HUES48 (cell line): ENCODE measurements around the gene ZNF521.

Experiments
- H3K27ac ChIP-seq: one replicate; pipeline ENCODE4 v1.7.0; 2013; ENCODE audit warnings: low read depth, low read length, inconsistent platforms
- H3K27me3 ChIP-seq: 2 replicates; pipeline ENCODE4 v1.6.1; 2013; ENCODE audit warnings: mild to moderate bottlenecking, low read length; ENCODE audit not compliant: control insufficient read depth, insufficient read depth
- H3K36me3 ChIP-seq: 2 replicates; pipeline ENCODE4 v1.6.1; 2013; ENCODE audit warnings: low read length; ENCODE audit not compliant: control insufficient read depth, insufficient read depth
- H3K4me1 ChIP-seq: 2 replicates; pipeline ENCODE4 v1.6.1; 2013; ENCODE audit warnings: mild to moderate bottlenecking, low read length; ENCODE audit not compliant: control insufficient read depth, insufficient read depth
- H3K4me3 ChIP-seq: 2 replicates; pipeline ENCODE4 v1.5.1; 2013; ENCODE audit warnings: mild to moderate bottlenecking, low read depth, low read length
- H3K9ac ChIP-seq: 2 replicates; pipeline ENCODE4 v1.6.1; 2013; ENCODE audit warnings: mild to moderate bottlenecking, low read depth, low read length, moderate library complexity
- H3K9me3 ChIP-seq: 2 replicates; pipeline ENCODE4 v1.6.1; 2013; ENCODE audit warnings: low read length; ENCODE audit not compliant: control insufficient read depth, insufficient read depth

The ZNF521 gene

DNA sequence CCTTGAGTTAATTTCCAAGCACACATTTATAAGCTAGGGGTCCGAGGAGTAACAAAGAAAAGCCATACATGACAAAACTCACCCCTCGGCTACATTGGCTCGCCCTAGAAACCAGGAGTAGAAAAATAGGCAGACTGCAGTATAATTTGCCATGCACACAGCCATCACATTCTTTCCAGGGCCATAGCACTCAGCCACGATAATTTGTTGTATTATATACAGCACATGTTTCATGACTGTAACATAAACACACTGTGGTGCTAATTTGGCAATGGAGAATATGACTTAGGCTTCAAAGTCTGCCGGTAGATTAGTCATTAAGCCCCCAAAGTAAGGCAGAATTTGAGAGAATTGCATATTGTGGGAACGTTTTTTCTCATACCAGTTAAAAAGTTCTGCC lies 254.9 kb downstream of the ZNF521 start:
- H3K4me1 ChIP-seq = 0 out of 2 replicates have a peak, but pooled peaks cover 2% of the 10 kb centered on the region

DNA sequence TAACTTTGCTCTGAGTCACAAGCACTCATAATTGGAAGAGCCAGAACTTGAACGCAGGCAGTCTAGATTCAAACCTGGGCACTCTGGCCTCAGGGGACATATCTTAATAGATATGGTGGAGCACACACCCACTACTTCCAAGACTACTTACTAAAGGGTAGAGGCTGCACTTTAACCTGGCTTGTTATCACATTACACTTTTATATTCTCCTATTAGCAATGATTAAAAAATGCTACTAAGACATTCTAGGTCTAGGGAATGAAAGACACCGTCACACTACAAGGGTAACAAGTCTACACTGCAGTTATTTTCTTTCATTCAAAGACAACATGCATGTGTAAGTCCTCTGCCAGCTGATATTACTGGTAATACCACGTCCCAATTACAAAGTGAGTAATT lies 258.8 kb downstream of the ZNF521 start:
- Histone ChIP-seq H3K27me3 (no peaks in the 10 kb centered on the region), H3K4me1 (0 out of 2 replicates have a peak, but pooled peaks cover 2% of the 10 kb centered on the region), H3K9me3 (no peaks in the 10 kb centered on the region), H3K9ac (no peak overlapping the region), H3K4me3 (no peak overlapping the region), H3K36me3 (no peaks in the 10 kb centered on the region), H3K27ac (no peak overlapping the region)

More for the DNA sequence above, 254.9 kb downstream of the ZNF521 start:
- Histone ChIP-seq H3K9ac (no peak overlapping the region), H3K27me3 (no peaks in the 10 kb centered on the region), H3K4me3 (no peak overlapping the region), H3K9me3 (no peaks in the 10 kb centered on the region), H3K36me3 (no peaks in the 10 kb centered on the region), H3K27ac (no peak overlapping the region)

DNA sequence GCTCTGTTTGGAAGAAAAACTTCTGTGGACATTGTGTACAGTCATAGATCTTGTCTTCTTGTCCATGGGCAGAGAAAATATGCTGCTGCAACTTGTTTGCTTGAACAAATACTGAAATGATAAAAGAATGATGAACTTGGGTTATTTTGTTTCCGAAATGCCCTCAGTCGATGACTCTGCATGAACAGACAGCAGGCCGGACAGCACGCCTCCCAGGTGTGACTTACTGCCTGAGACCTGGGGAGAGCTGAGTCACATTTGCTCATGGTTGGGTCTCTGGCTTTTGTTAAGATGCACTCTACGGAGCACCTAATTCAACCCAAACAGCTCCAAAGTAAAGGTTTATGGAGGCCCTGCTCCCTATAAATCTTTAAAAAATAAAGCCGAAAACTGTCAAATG lies 262.5 kb downstream of the ZNF521 start:
- Histone ChIP-seq H3K4me1 (no peaks in the 10 kb centered on the region), H3K4me3 (no peak overlapping the region), H3K9me3 (no peaks in the 10 kb centered on the region), H3K36me3 (no peaks in the 10 kb centered on the region), H3K27ac (no peak overlapping the region), H3K9ac (no peak overlapping the region), H3K27me3 (no peaks in the 10 kb centered on the region)

DNA sequence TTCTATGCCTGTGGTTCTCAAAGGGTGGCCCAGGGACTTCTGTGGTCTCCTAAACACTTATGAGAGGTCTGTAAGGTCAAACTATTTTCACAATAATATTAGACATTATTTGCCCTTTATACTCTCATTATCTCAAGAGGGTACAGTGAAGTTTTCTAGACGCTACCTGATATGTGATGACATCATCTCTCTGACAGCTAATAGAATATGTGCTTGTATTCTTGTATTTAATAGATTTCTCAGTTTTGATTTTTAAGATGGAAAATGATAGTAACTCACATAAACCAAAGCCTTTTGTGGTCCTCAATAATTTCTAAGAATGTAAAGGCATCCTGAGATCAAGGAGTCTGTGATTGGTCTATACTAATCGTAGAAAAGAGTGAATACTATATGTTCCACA lies 265.1 kb downstream of the ZNF521 start:
- H3K27ac ChIP-seq = no peak overlapping the region
- no peaks in the 10 kb centered on the region for H3K27me3 ChIP-seq
- no peak overlapping the region for H3K9ac ChIP-seq
- H3K9me3 ChIP-seq = no peaks in the 10 kb centered on the region
- no peak overlapping the region for H3K4me3 ChIP-seq
- no peaks in the 10 kb centered on the region for H3K4me1 ChIP-seq
- no peaks in the 10 kb centered on the region for H3K36me3 ChIP-seq

DNA sequence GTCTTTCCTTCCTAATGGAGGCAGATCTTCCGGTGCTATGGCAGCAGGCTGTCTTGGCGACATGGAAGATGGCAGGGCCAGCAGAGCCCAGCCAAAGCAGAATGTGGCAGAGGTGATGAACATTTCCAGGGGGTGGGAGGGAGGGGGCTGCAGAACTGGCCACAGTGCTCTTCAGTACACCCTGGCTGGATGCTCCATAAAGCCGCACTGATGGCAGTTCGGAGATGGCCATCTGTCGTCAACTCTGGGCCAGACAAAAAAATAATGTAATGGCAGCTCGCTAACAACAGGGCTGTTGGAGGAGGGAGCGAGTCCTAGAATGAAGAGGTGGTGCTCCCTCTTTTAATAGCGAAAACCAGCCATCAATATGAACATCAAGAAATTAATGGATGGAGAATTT lies 271.0 kb downstream of the ZNF521 start:
- H3K9me3 ChIP-seq = no peaks in the 10 kb centered on the region
- H3K36me3 ChIP-seq = no peaks in the 10 kb centered on the region
- no peak overlapping the region for H3K4me3 ChIP-seq
- H3K27me3 ChIP-seq = no peaks in the 10 kb centered on the region
- H3K27ac ChIP-seq = no peak overlapping the region
- H3K9ac ChIP-seq = no peak overlapping the region
- peaks cover 13% of the 10 kb centered on the region for H3K4me1 ChIP-seq

DNA sequence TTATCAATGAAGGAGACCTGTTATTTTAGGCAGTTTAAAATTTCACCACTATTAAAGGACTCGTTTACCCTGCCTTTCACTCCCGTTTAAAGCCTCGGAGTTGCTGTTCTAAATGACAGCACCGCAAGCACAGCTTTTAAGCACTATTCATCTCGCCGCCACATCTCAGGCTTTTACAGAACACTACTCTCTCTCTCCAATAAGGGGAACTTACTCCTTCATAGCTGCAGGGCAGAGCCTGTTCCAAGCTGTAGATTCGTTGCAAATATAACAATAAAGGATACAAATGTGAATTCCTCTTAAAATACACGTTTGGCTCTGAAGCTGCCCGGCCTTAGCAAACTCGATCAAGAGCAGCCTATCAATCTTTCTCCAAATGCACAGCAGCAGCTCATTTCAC lies 271.8 kb downstream of the ZNF521 start:
- Histone ChIP-seq H3K4me1 (peaks cover 19% of the 10 kb centered on the region), H3K36me3 (no peaks in the 10 kb centered on the region), H3K27ac (no peak overlapping the region), H3K9ac (no peak overlapping the region), H3K27me3 (no peaks in the 10 kb centered on the region), H3K9me3 (no peaks in the 10 kb centered on the region), H3K4me3 (no peak overlapping the region)

DNA sequence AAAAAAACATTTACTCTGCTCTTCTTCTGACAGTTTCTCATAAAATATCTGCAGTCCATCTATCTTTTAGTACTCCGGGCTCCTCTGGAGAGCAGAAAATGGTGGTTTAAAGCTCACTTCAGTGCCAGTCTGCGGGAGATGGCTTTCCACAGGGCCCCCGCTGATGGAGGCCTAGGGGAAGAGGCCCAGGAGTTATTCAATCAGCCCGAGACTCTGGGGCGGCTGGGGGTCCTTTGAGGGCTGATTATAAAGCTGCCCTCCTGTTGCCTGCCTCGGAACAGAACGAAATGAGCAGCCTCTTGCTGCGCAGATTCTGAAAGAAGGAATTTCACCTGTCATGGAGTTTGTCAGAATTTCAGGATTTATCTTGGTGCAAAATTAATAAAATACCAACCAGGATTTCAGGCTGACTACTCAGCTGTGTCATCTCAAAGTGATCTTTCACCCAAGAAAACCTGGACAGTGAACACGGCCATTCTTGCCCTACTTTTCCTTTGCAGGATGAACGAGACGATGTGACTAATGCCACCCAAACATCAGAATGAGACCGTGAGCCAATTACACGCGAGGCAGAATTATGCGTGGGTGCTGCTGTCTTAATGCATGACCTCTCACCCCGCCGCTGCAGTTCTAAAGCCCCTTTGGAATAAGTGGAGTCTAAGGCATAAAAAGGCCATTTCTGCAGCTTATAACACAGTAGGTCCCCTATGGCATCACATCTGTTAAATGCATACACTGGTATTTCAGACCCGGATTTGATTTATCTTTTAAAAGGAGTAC lies 273.8 kb downstream of the ZNF521 start:
- Histone ChIP-seq H3K4me1 (peaks cover 39% of the 10 kb centered on the region), H3K27ac (no peak overlapping the region), H3K27me3 (no peaks in the 10 kb centered on the region), H3K9ac (no peak overlapping the region), H3K9me3 (no peaks in the 10 kb centered on the region), H3K36me3 (no peaks in the 10 kb centered on the region), H3K4me3 (no peak overlapping the region)

DNA sequence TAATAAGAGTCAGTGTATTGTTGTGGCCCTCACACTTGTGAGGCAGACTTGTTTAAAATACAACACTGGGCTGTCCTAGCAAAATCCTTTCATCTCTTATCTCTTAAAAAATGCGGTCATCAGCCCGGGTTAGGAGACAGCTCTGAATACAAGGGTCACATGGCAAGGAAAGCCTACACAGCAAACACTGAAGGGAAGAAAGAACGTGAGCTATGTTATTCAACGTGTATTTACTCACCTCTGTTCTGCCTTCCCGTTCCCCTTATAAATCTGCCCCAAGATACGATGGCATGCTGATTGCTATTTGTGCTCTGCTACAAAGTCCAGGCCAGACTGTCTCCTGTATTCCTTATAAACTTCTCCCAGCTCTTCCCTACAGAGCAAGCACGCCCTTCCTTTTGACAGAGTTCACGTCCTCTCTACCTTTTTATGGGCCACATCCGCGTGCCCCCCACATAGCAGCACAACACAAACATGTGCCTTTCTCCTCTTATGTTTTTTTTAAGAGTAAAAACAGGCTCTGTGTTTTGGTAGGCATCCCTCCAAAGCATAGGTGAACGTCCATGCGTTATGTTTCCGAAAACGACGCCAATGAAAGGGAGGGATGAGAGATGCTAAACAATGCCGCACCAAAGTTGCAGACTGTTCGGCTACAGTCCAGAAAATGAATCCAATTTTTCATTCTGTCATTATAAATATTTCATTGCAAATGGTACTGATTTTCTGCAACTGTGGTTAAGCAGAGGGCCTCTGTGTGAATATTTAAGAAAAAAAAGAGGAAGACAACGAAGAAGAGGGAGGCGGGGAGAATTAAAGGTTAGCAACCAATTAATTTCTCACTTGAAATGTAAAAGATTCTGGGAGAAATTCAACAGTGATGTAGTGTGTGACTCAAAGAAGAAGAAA lies 274.7 kb downstream of the ZNF521 start:
- Histone ChIP-seq H3K9ac (no peak overlapping the region), H3K27ac (peak overlapping the region; percentile 40), H3K36me3 (no peaks in the 10 kb centered on the region), H3K9me3 (no peaks in the 10 kb centered on the region), H3K4me1 (peaks cover 39% of the 10 kb centered on the region), H3K27me3 (no peaks in the 10 kb centered on the region), H3K4me3 (no peak overlapping the region)

DNA sequence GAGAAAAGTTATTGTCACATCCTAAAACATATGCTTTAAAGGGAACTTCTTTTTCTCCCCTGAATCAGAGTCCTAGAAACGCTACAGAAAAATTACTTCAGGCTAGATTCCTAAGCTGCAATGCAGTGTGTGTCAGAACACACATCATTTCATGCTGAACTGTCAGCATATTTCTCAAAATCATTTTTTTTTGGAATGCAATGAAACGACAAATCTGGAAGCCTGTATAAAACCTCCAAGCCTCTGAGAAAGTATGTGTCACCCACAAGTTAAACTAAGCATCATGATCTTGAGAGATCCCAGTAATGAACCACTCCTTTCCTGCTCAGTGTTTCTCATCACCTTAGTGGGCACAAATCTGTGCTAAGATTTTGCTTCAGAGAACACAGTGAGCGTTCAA lies 276.2 kb downstream of the ZNF521 start:
- Histone ChIP-seq H3K27me3 (no peaks in the 10 kb centered on the region), H3K4me1 (peaks cover 39% of the 10 kb centered on the region), H3K9ac (no peak overlapping the region), H3K9me3 (no peaks in the 10 kb centered on the region), H3K27ac (peak overlapping the region; percentile 14), H3K4me3 (no peak overlapping the region), H3K36me3 (no peaks in the 10 kb centered on the region)

DNA sequence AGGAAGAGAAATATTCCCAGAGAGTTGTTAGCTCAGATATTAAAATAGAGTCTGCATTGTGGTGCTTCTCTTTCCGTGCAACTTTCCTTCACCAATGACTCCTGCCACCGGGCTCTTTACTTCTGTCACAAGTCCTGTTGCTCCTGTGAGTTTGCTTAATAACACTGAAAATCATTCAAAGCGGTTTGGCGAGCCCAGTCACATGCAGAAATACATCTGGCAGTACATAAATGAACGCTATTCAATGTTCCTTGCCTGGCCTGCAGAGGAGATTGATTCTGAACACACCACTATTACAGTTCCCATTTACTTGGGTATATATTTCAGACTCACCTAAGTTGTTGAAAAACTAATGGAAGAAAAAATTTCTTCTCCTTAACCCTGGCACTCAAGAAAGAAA lies 276.6 kb downstream of the ZNF521 start:
- no peak overlapping the region; the same call in 1 of the 2 replicates for H3K4me3 ChIP-seq
- peaks cover 39% of the 10 kb centered on the region for H3K4me1 ChIP-seq
- H3K27ac ChIP-seq = peak overlapping the region; percentile 14
- no peaks in the 10 kb centered on the region for H3K27me3 ChIP-seq
- no peak overlapping the region for H3K9ac ChIP-seq
- no peaks in the 10 kb centered on the region for H3K36me3 ChIP-seq
- H3K9me3 ChIP-seq = no peaks in the 10 kb centered on the region

DNA sequence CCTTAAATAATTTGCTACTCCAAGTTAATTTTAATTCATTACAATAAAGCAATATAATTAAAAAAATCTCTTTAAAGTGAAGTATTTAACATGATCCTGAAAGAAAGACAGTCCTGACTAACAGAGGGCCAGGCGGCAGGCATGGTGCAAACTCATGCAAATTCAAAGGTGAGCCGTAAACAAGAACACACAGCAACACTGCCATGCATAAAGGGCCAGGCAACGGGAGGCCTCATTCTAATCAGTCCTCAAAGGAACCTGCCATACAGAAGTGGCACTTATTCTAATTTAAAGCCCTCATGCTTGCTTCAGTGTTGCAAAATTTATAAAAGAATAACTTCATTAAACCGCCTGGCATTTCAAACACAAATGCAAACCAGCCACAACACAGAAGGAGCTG lies 277.0 kb downstream of the ZNF521 start:
- Histone ChIP-seq H3K36me3 (no peaks in the 10 kb centered on the region), H3K4me1 (peaks cover 39% of the 10 kb centered on the region), H3K9me3 (no peaks in the 10 kb centered on the region), H3K9ac (no peak overlapping the region), H3K4me3 (no peak overlapping the region; the same call in 1 of the 2 replicates), H3K27me3 (no peaks in the 10 kb centered on the region), H3K27ac (peak overlapping the region; percentile 18)
